IPS-18a (cell line): ENCODE data around the gene INPP5A.
A peak's percentile ranks its signal among the peaks of the same experiment; 100 is the strongest.

Source experiments
- H3K27ac ChIP-seq: one replicate; pipeline ENCODE4 v1.5.1; 2013; ENCODE audit warnings: low read length
- H3K27me3 ChIP-seq: one replicate; pipeline ENCODE4 v1.6.1; 2013; ENCODE audit warnings: mild to moderate bottlenecking, low read length; ENCODE audit not compliant: control insufficient read depth, insufficient read depth
- H3K36me3 ChIP-seq: one replicate; pipeline ENCODE4 v1.6.1; 2013; ENCODE audit warnings: low read depth, low read length; ENCODE audit not compliant: control insufficient read depth
- H3K4me1 ChIP-seq: one replicate; pipeline ENCODE4 v1.6.1; 2013; ENCODE audit warnings: low read depth, low read length; ENCODE audit not compliant: control insufficient read depth
- H3K4me3 ChIP-seq: one replicate; pipeline ENCODE4 v1.5.1; 2013; ENCODE audit warnings: low read length
- H3K9ac ChIP-seq: one replicate; pipeline ENCODE4 v1.6.1; 2013; ENCODE audit warnings: mild to moderate bottlenecking, low read length, moderate library complexity
- H3K9me3 ChIP-seq: one replicate; pipeline ENCODE4 v1.6.1; 2013; ENCODE audit warnings: low read depth, low read length; ENCODE audit not compliant: control insufficient read depth

INPP5A gene

GRCh38 chr10:132713421-132714095, 176.0 kb downstream of the INPP5A start:
- no peaks in the 10 kb centered on the region for H3K36me3 ChIP-seq

GRCh38 chr10:132714096-132714985, 176.8 kb downstream of the INPP5A start:
- peak overlapping the region; percentile 9 for H3K9ac ChIP-seq
- H3K4me3 ChIP-seq = peak overlapping the region; percentile 32
- H3K9me3 ChIP-seq = no peaks in the 10 kb centered on the region
- H3K4me1 ChIP-seq = peaks cover 19% of the 10 kb centered on the region
- no peak overlapping the region for H3K27ac ChIP-seq
- peaks cover 13% of the 10 kb centered on the region for H3K27me3 ChIP-seq
- H3K36me3 ChIP-seq = no peaks in the 10 kb centered on the region

More at GRCh38 chr10:132713421-132714095, 176.0 kb downstream of the INPP5A start:
- no peak overlapping the region for H3K27ac ChIP-seq
- H3K4me3 ChIP-seq = peak overlapping the region; percentile 32
- H3K4me1 ChIP-seq = peaks cover 19% of the 10 kb centered on the region
- H3K9me3 ChIP-seq = no peaks in the 10 kb centered on the region
- no peak overlapping the region for H3K9ac ChIP-seq
- peaks cover 13% of the 10 kb centered on the region for H3K27me3 ChIP-seq

GRCh38 chr10:132714986-132715775, 177.6 kb downstream of the INPP5A start:
- H3K9ac ChIP-seq = peak overlapping the region; percentile 9

GRCh38 chr10:132715776-132716680, 178.4 kb downstream of the INPP5A start:
- H3K9ac ChIP-seq = no peak overlapping the region
- H3K27ac ChIP-seq = no peak overlapping the region
- H3K9me3 ChIP-seq = no peaks in the 10 kb centered on the region
- peaks cover 19% of the 10 kb centered on the region for H3K4me1 ChIP-seq
- H3K36me3 ChIP-seq = no peaks in the 10 kb centered on the region
- H3K4me3 ChIP-seq = no peak overlapping the region
- peaks cover 13% of the 10 kb centered on the region for H3K27me3 ChIP-seq

More at GRCh38 chr10:132714986-132715775, 177.6 kb downstream of the INPP5A start:
- no peaks in the 10 kb centered on the region for H3K36me3 ChIP-seq
- no peaks in the 10 kb centered on the region for H3K9me3 ChIP-seq
- no peak overlapping the region for H3K27ac ChIP-seq
- H3K27me3 ChIP-seq = peaks cover 13% of the 10 kb centered on the region
- H3K4me3 ChIP-seq = peak overlapping the region; percentile 32
- peaks cover 19% of the 10 kb centered on the region for H3K4me1 ChIP-seq

- no peak overlapping the region for H3K4me3 ChIP-seq
- H3K36me3 ChIP-seq = no peaks in the 10 kb centered on the region
- H3K9ac ChIP-seq = no peak overlapping the region
- peaks cover 19% of the 10 kb centered on the region for H3K4me1 ChIP-seq
- peaks cover 13% of the 10 kb centered on the region for H3K27me3 ChIP-seq
- no peak overlapping the region for H3K27ac ChIP-seq
- H3K9me3 ChIP-seq = no peaks in the 10 kb centered on the region
Observed at GRCh38 chr10:132716691-132717490, 179.3 kb downstream of the INPP5A start.

GRCh38 chr10:132721725-132722124, 184.1 kb downstream of the INPP5A start:
- H3K9ac ChIP-seq = no peak overlapping the region
- H3K4me1 ChIP-seq = no peaks in the 10 kb centered on the region
- no peak overlapping the region for H3K4me3 ChIP-seq
- H3K27me3 ChIP-seq = no peaks in the 10 kb centered on the region
- no peak overlapping the region for H3K27ac ChIP-seq
- H3K9me3 ChIP-seq = no peaks in the 10 kb centered on the region
- H3K36me3 ChIP-seq = no peaks in the 10 kb centered on the region

- Histone ChIP-seq H3K4me1 (no peaks in the 10 kb centered on the region), H3K9me3 (no peaks in the 10 kb centered on the region)
Observed at GRCh38 chr10:132722394-132723329, 185.1 kb downstream of the INPP5A start.

GRCh38 chr10:132723330-132723970, 185.9 kb downstream of the INPP5A start:
- Histone ChIP-seq H3K4me1 (no peaks in the 10 kb centered on the region), H3K27ac (no peak overlapping the region), H3K9ac (no peak overlapping the region), H3K4me3 (no peak overlapping the region), H3K9me3 (no peaks in the 10 kb centered on the region), H3K27me3 (no peaks in the 10 kb centered on the region), H3K36me3 (no peaks in the 10 kb centered on the region)

More at GRCh38 chr10:132722394-132723329, 185.1 kb downstream of the INPP5A start:
- no peaks in the 10 kb centered on the region for H3K27me3 ChIP-seq
- H3K36me3 ChIP-seq = no peaks in the 10 kb centered on the region
- no peak overlapping the region for H3K9ac ChIP-seq
- H3K27ac ChIP-seq = no peak overlapping the region
- no peak overlapping the region for H3K4me3 ChIP-seq

GRCh38 chr10:132724446-132724845, 186.9 kb downstream of the INPP5A start:
- no peaks in the 10 kb centered on the region for H3K27me3 ChIP-seq
- H3K9ac ChIP-seq = no peak overlapping the region
- H3K27ac ChIP-seq = no peak overlapping the region
- H3K4me3 ChIP-seq = no peak overlapping the region
- no peaks in the 10 kb centered on the region for H3K4me1 ChIP-seq
- H3K9me3 ChIP-seq = no peaks in the 10 kb centered on the region
- H3K36me3 ChIP-seq = no peaks in the 10 kb centered on the region
